GM12878 (cell line): ENCODE data around the gene KIRREL3. TPM values are rescaled to one million over a fixed set of nuclear protein-coding genes. Genes with fewer than 3 reads are reported as not detected.

Experiments
- ATAC-seq: fragments of 200-7000 bp; cut with Tn5 transposase; 3 replicates; pipeline ENCODE4 v1.9.1; 2020; ENCODE audit warnings: mild to moderate bottlenecking, moderate library complexity
- BruUV-seq: library from RNA; stranded (reverse); fragments of 400-500 nt; replicated peaks from 2 replicates; lab custom pipeline; 2021; lab: Mats Ljungman, UMichigan
- CTCF ChIA-PET: fragments of 300-600 bp; sonication (Branson Sonifier 250); formaldehyde crosslinking; extraction: SDS; loops from one replicate; lab custom pipeline; 2021; ENCODE audit warnings: inconsistent platforms; lab: Yijun Ruan, JAX
- POLR2A ChIA-PET: fragments of 350-600 bp; formaldehyde crosslinking; extraction: SDS; loops from one replicate; lab custom pipeline; 2021; ENCODE audit warnings: inconsistent platforms; lab: Charles Lee
- RAD21 ChIA-PET: fragments of 300-600 bp; sonication (Branson Sonifier 250); formaldehyde crosslinking; loops from one replicate; lab custom pipeline; 2023; ENCODE audit warnings: antibody characterized with exemption; ENCODE audit not compliant: unreplicated experiment; lab: Charles Lee
- SMC1A ChIA-PET: fragments of 300-600 bp; sonication (Branson Sonifier 250); formaldehyde crosslinking; loops from one replicate; lab custom pipeline; 2023; ENCODE audit not compliant: unreplicated experiment, uncharacterized antibody; lab: Charles Lee
- DNase-seq: peaks from one replicate; pipeline ENCODE4 v3.0.0-alpha.2; 2011; ENCODE audit warnings: low read depth, low spot score
- FAIRE-seq: peaks from 3 replicates; lab custom pipeline; 2011; peaks lifted over from hg19 to GRCh38; lab: Jason Lieb, UNC
- H2AFZ ChIP-seq: 2 replicates; pipeline ENCODE4 v1.6.0; 2011; ENCODE audit warnings: low read depth, low read length, control low read depth; ENCODE audit not compliant: control insufficient read depth
- H3K27ac ChIP-seq: 2 replicates; pipeline ENCODE4 v1.5.1; 2011; ENCODE audit warnings: control low read depth; ENCODE audit not compliant: control insufficient read depth, insufficient read depth
- H3K27me3 ChIP-seq, 2 experiments: replicated peaks in 1 of 2; 2 replicates each; pipeline versions ENCODE4 v1.6.0 to v1.6.1; 2011; ENCODE audit warnings: low read length in 1 of 2; ENCODE audit not compliant: control insufficient read depth in 2 of 2, insufficient read depth in 2 of 2
- H3K36me3 ChIP-seq, 2 experiments: 2 replicates each; pipeline ENCODE4 v1.5.1; 2011; ENCODE audit warnings: low read length in 1 of 2; ENCODE audit not compliant: control insufficient read depth in 2 of 2, insufficient read depth in 2 of 2
- H3K4me1 ChIP-seq: 2 replicates; pipeline ENCODE4 v1.6.1; 2011; ENCODE audit warnings: mild to moderate bottlenecking, low read length, moderate library complexity, mixed read lengths; ENCODE audit not compliant: control insufficient read depth, insufficient read depth
- H3K4me2 ChIP-seq: 2 replicates; pipeline ENCODE4 v1.6.0; 2011; ENCODE audit warnings: control low read depth; ENCODE audit not compliant: control insufficient read depth, insufficient read depth
- H3K4me3 ChIP-seq: fragments of 200-600 bp; sonication (generic); 2 replicates; pipeline ENCODE4 v1.5.1; 2016
- H3K79me2 ChIP-seq: 2 replicates; pipeline ENCODE4 v1.6.0; 2011; ENCODE audit warnings: low read length; ENCODE audit not compliant: control insufficient read depth, insufficient read depth
- H3K9ac ChIP-seq: 2 replicates; pipeline ENCODE4 v1.8.0; 2011; ENCODE audit warnings: low read length, control low read depth, mixed read lengths; ENCODE audit not compliant: control insufficient read depth, insufficient read depth
- H3K9me3 ChIP-seq: replicated peaks from 3 replicates; pipeline ENCODE4 v1.5.1; 2011; ENCODE audit warnings: mild to moderate bottlenecking, low read length; ENCODE audit not compliant: control insufficient read depth, insufficient read depth
- H4K20me1 ChIP-seq: 2 replicates; pipeline ENCODE4 v1.6.0; 2011; ENCODE audit not compliant: control insufficient read depth, insufficient read depth
- BRCA1 ChIP-seq: IDR thresholded peaks from 2 replicates; pipeline ENCODE4 v1.6.1; 2011; ENCODE audit warnings: low read depth, low read length, improper control_type of control experiment
- CBX3 ChIP-seq: fragments of 200-600 bp; sonication (generic); IDR thresholded peaks from 2 replicates; pipeline ENCODE4 v1.6.1; 2016; ENCODE audit warnings: low read depth, borderline replicate concordance
- EED ChIP-seq: sonication (generic); IDR thresholded peaks from 2 replicates; pipeline ENCODE4 v1.6.1; 2016; ENCODE audit warnings: antibody characterized with exemption, low read depth
- GABPA ChIP-seq: IDR thresholded peaks from 2 replicates; pipeline ENCODE4 v1.6.1; 2014; ENCODE audit warnings: antibody characterized with exemption, low read depth, mild to moderate bottlenecking, inconsistent platforms
- HDAC2 ChIP-seq: fragments of 200-600 bp; sonication (generic); IDR thresholded peaks from 2 replicates; pipeline ENCODE4 v1.6.1; 2017
- HDAC6 ChIP-seq: fragments of 200-600 bp; sonication (generic); IDR thresholded peaks from one replicate; pipeline ENCODE4 v1.8.0; 2017; ENCODE audit warnings: antibody characterized with exemption; ENCODE audit not compliant: unreplicated experiment
- IRF4 ChIP-seq: IDR thresholded peaks from 2 replicates; pipeline ENCODE4 v1.6.1; 2011; ENCODE audit warnings: low read depth, low read length
- NR2C2 ChIP-seq: IDR thresholded peaks from 2 replicates; pipeline ENCODE4 v1.6.1; 2011; ENCODE audit warnings: borderline replicate concordance, low read depth; ENCODE audit not compliant: control insufficient read depth, insufficient read length
- NRF1 ChIP-seq: conservative IDR thresholded peaks from 2 replicates; pipeline ENCODE4 v1.6.1; 2011; ENCODE audit warnings: mild to moderate bottlenecking, low read depth, low read length, improper control_type of control experiment
- RBBP5 ChIP-seq: fragments of 200-600 bp; sonication (generic); conservative IDR thresholded peaks from 2 replicates; pipeline ENCODE4 v1.6.1; 2016
- SIX5 ChIP-seq: IDR thresholded peaks from 2 replicates; pipeline ENCODE4 v1.6.1; 2011; ENCODE audit warnings: mild to moderate bottlenecking, low read depth, low read length, moderate library complexity; ENCODE audit not compliant: severe bottlenecking
- TCF12 ChIP-seq: IDR thresholded peaks from 2 replicates; pipeline ENCODE4 v1.6.1; 2011; ENCODE audit warnings: low read depth, mild to moderate bottlenecking, low read length
- TCF7 ChIP-seq: IDR thresholded peaks from 2 replicates; pipeline ENCODE4 v1.6.1; 2014; ENCODE audit warnings: antibody characterized with exemption, borderline replicate concordance
- YBX1 ChIP-seq: fragments of 450-650 bp; IDR thresholded peaks from 2 replicates; pipeline ENCODE4 v1.6.1; 2016; ENCODE audit warnings: antibody characterized with exemption
- ZNF384 ChIP-seq: IDR thresholded peaks from 2 replicates; pipeline ENCODE4 v1.6.1; 2012; ENCODE audit warnings: low read depth, mild to moderate bottlenecking, low read length, improper control_type of control experiment, borderline replicate concordance
- WGBS: methylation state at CpG from one replicate; pipeline ENCODE4 v1.1.6; 2016; ENCODE audit warnings: low lambda C conversion rate; ENCODE audit not compliant: insufficient replicate concordance, insufficient coverage; ENCODE audit errors: missing lambda C conversion rate; 5-methylcytosine and 5-hydroxymethylcytosine counted together
- in situ Hi-C: fragments of 300-500 bp; cut with MboI; formaldehyde crosslinking; loops from 9 replicates; pipeline ENCODE4 v1.14.3; 2018; ENCODE audit warnings: mixed read lengths
- intact Hi-C: fragments of 100-400 bp; cut with micrococcal nuclease; formaldehyde crosslinking; loops from one replicate; pipeline ENCODE4 v1.14.2; 2022; ENCODE audit not compliant: unreplicated experiment
- polyA plus RNA-seq, 11 experiments: library from polyadenylated mRNA; depleted of rRNA in 4 of 11; unstranded in 6 of 11; stranded (reverse) in 5 of 11; fragments of >200 nt; fragmentation: Nextera tagmentation in 4 of 11; fragmentation: Illumina TruSeq in 1 of 11; extraction: Ambion mirVana in 4 of 11; extraction: Trizol in 1 of 11; gene quantifications; 1 replicate in 1 of 11; 2 replicates in 10 of 11; pipeline versions ENCODE4 v1.2.1 to v1.2.3, GENCODE V29; 2011 to 2016; ENCODE audit warnings: inconsistent platforms in 2 of 11, missing spikeins in 2 of 11, low read depth in 1 of 11
- total RNA-seq, 4 experiments: library from RNA; depleted of rRNA in 3 of 4; stranded (reverse); fragments of >200 nt in 3 of 4; fragmentation: Illumina TruSeq in 1 of 4; extraction: Trizol in 1 of 4; gene quantifications; 2 replicates each; pipeline versions ENCODE4 v1.2.1 to v1.2.3, GENCODE V29; 2013 to 2021
- TF ChIP-seq, protein P1 (sequence below): fragments of 450-650 bp; IDR thresholded peaks from 2 replicates; pipeline ENCODE4 v1.6.1; 2017; ENCODE audit warnings: borderline replicate concordance
- TF ChIP-seq, protein P2 (sequence below): IDR thresholded peaks from 2 replicates; pipeline ENCODE4 v1.6.1; 2012; ENCODE audit warnings: improper control_type of control experiment, low read depth, low read length; ENCODE audit not compliant: insufficient replicate concordance
- TF ChIP-seq, protein P3 (sequence below): fragments of 450-650 bp; IDR thresholded peaks from 2 replicates; pipeline ENCODE4 v1.6.1; 2017; ENCODE audit warnings: mild to moderate bottlenecking, low read depth, inconsistent platforms; ENCODE audit not compliant: poor library complexity, severe bottlenecking

KIRREL3 gene
- total and polyA plus RNA-seq, 10 of the 15 experiments (the other 5 are each of a cell fraction or from before 2014, with no cell fraction given), result under 0.01 TPM; not detected in 9

DNA sequence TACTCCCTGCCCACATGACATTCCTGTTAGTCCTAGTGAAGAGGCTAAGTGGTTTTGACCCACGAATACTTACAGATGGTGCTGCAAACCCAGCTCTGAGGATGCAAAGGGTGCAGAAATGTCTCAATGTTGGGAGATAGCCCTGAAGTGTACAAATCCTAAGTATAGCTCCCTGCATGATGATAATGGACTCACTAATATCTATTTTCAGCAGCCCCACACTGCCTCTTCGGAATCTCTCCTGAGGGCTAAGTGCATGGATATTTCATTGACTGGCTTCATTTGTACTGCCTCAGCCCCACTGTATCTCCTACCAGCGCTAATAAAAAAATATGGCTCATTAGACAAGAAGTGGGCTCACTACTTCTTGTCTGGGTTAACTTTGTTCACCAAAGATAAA is 114.5 kb downstream of the KIRREL3 start:
- Histone ChIP-seq H3K4me3 (no peak overlapping the region), H3K27me3 (no peaks in the 10 kb centered on the region), H3K79me2 (no peaks in the 10 kb centered on the region), H4K20me1 (no peaks in the 10 kb centered on the region)
- intact Hi-C loops, result no loop called here
- no TSS peak for BruUV-seq
- no peak for DNase-seq
- ChIA-PET RAD21 (no interaction called here), SMC1A (no interaction called here)
- TF ChIP-seq IRF4 (no peak), TCF7 (no peak), RBBP5 (no peak), ZNF384 (no peak), HDAC2 (no peak), EED (no peak), YBX1 (no peak), NRF1 (no peak), TCF12 (no peak), HDAC6 (no peak), GABPA (no peak), NR2C2 (no peak), BRCA1 (no peak), SIX5 (no peak), CBX3 (no peak)
- TF ChIP-seq, protein P1, sequence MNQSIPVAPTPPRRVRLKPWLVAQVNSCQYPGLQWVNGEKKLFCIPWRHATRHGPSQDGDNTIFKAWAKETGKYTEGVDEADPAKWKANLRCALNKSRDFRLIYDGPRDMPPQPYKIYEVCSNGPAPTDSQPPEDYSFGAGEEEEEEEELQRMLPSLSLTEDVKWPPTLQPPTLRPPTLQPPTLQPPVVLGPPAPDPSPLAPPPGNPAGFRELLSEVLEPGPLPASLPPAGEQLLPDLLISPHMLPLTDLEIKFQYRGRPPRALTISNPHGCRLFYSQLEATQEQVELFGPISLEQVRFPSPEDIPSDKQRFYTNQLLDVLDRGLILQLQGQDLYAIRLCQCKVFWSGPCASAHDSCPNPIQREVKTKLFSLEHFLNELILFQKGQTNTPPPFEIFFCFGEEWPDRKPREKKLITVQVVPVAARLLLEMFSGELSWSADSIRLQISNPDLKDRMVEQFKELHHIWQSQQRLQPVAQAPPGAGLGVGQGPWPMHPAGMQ, result no peak
- TF ChIP-seq, protein P2, sequence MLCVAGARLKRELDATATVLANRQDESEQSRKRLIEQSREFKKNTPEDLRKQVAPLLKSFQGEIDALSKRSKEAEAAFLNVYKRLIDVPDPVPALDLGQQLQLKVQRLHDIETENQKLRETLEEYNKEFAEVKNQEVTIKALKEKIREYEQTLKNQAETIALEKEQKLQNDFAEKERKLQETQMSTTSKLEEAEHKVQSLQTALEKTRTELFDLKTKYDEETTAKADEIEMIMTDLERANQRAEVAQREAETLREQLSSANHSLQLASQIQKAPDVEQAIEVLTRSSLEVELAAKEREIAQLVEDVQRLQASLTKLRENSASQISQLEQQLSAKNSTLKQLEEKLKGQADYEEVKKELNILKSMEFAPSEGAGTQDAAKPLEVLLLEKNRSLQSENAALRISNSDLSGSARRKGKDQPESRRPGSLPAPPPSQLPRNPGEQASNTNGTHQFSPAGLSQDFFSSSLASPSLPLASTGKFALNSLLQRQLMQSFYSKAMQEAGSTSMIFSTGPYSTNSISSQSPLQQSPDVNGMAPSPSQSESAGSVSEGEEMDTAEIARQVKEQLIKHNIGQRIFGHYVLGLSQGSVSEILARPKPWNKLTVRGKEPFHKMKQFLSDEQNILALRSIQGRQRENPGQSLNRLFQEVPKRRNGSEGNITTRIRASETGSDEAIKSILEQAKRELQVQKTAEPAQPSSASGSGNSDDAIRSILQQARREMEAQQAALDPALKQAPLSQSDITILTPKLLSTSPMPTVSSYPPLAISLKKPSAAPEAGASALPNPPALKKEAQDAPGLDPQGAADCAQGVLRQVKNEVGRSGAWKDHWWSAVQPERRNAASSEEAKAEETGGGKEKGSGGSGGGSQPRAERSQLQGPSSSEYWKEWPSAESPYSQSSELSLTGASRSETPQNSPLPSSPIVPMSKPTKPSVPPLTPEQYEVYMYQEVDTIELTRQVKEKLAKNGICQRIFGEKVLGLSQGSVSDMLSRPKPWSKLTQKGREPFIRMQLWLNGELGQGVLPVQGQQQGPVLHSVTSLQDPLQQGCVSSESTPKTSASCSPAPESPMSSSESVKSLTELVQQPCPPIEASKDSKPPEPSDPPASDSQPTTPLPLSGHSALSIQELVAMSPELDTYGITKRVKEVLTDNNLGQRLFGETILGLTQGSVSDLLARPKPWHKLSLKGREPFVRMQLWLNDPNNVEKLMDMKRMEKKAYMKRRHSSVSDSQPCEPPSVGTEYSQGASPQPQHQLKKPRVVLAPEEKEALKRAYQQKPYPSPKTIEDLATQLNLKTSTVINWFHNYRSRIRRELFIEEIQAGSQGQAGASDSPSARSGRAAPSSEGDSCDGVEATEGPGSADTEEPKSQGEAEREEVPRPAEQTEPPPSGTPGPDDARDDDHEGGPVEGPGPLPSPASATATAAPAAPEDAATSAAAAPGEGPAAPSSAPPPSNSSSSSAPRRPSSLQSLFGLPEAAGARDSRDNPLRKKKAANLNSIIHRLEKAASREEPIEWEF, result no peak
- TF ChIP-seq, protein P3, sequence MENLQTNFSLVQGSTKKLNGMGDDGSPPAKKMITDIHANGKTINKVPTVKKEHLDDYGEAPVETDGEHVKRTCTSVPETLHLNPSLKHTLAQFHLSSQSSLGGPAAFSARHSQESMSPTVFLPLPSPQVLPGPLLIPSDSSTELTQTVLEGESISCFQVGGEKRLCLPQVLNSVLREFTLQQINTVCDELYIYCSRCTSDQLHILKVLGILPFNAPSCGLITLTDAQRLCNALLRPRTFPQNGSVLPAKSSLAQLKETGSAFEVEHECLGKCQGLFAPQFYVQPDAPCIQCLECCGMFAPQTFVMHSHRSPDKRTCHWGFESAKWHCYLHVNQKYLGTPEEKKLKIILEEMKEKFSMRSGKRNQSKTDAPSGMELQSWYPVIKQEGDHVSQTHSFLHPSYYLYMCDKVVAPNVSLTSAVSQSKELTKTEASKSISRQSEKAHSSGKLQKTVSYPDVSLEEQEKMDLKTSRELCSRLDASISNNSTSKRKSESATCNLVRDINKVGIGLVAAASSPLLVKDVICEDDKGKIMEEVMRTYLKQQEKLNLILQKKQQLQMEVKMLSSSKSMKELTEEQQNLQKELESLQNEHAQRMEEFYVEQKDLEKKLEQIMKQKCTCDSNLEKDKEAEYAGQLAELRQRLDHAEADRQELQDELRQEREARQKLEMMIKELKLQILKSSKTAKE, result no peak
- TF ChIP-seq, all 136 proteins: peak for 0
- Histone ChIP-seq H2AFZ (no peak overlapping the region), H3K36me3 (no peaks in the 10 kb centered on the region), H3K4me2 (no peak overlapping the region), H3K27ac (no peak overlapping the region), H3K9ac (no peak overlapping the region), H3K4me1 (no peaks in the 10 kb centered on the region), H3K9me3 (no peaks in the 10 kb centered on the region)
- FAIRE-seq (no peak), ATAC-seq (no peak)
- ChIA-PET CTCF (no interaction called here), POLR2A (no interaction called here)
- WGBS, result 2% methylated on average over 3 of the region's 3 CpGs
- in situ Hi-C loops, result no loop called here
